AG09319 (cell line): ENCODE data around the gene LRP5.

Source experiments
- DNase-seq: peaks from one replicate; pipeline ENCODE4 v3.0.0-alpha.2; 2010; ENCODE audit warnings: low read depth; ENCODE audit errors: extremely low read depth
- CTCF ChIP-seq: IDR thresholded peaks from 2 replicates; pipeline ENCODE4 v1.5.1; 2011; ENCODE audit warnings: low read depth, mild to moderate bottlenecking, inconsistent platforms, low read length, moderate library complexity

Gene LRP5

GRCh38 chr11:68312780-68313573, 586 bp downstream of the LRP5 start:
- no peak for DNase-seq
- no peak for TF ChIP-seq CTCF

DNA sequence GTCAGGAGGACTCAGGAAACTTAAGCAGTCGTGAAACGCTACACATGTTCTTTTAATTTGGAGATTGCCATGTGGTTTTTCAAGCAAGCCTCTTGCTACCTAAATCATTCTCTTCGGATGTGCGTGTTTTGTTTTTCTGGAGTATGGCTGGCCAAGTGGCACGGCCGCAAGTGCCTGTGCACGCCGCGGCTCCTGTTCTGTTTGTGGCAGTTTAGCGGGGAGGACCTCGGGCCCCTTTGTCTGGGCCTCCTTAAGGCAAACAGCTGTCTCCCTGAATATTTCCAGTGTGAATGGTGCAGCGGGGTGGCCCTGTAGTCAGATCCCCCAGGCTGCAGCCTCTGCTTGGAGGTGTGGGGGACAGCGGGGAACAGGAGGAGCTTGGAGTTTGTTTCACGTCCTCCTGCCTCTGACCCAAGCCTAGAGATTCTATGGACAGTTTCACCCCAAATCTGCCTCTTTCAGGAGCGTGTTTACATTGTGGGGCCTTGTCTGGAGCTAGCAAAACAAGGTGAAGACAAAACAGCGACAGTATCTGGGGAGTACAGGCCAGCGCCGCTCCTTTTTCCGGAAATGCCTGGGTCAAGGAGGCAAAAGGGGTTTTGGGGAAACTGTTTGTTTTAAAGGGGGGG, 1.3 kb downstream of the LRP5 start:
- no peak for TF ChIP-seq CTCF
- peak; percentile 52 for DNase-seq

GRCh38 chr11:68314203-68315170, 2.1 kb downstream of the LRP5 start:
- no peak for DNase-seq
- no peak for TF ChIP-seq CTCF

DNA sequence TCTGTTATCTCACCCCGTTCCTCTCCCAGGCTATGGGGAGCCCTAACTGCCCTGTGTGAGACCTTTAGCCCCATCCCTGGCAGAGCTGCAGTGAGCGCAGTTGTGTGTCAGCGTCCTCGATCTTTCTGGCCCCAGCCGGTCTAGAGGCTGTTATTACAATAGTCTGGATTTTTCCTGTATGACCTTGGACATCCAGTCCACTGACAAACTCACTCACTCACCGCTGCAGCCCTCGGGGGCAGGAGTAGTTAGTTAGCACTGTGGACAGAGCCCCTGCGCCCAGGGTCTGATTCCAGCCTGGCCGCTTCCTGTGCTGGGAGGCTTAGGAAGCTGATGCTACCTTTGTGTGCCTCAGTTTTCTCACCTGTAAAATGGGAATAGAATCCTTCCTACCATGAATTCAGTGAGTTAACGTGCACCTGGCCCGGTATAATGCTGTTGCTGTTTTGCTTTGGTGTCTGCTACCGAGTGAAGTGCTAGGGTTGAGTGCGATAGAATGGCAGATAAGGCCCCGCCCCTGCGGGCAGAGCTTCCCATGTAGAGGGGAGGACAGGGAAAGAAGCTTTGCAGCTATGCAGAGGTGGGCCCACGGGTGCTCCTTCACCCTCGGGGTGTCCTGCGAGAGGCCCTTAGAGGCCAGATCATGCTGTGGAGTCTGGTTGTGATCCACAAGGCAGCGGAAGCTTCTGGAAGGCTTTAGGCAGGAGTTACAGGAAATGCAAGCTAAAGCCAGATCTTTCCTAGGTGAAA, 3.0 kb downstream of the LRP5 start:
- DNase-seq: no peak
- TF ChIP-seq CTCF: no peak

GRCh38 chr11:68317147-68317785, 4.9 kb downstream of the LRP5 start:
- no peak for DNase-seq
- TF ChIP-seq CTCF: no peak

DNA sequence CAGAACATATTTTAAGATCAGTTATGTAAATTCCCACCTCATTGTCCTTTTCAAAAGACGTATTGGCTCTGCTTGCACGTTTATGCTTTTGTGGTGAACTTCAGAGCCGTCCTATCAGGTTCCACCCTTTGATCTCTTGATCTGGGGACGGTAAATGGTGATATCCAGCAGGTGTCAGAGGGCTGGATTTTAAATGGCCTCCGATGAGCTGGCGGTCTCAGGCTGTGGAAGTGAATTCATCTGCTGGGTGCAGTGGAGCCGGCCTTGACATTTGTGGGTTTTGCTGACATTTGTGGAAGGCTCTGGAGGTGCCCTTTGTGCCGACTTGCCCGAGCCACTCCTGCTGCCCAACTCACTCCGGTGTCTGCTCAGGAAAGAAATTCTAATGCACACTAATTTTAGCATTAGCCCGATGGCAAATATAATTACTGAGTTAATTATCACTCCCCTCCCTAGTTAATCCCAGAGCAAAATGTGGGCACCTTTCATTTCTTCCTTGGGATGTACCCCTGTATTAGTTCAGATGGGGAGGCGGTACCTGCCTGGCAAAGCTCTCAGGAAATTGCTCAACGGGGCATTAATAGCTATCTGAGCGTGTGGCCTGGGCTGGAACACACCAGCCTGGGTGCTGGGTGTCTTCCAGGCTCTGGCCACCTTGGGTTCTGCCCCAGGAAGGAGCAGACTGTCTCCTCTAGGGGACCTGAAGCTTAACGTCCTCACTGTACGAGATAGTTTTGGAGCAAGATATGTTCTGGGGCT, 9.1 kb downstream of the LRP5 start:
- TF ChIP-seq CTCF: no peak
- no peak for DNase-seq
